Panc1 (cell line): ENCODE results near the gene FTSJ1. TPM values are rescaled to one million over a fixed set of nuclear protein-coding genes. Genes with fewer than 3 reads are reported as not detected.

Experiments used
- ATAC-seq: fragments of 200-7000 bp; cut with Tn5 transposase; 2 replicates; pipeline ENCODE4 v1.9.1; 2020; ENCODE audit warnings: mild to moderate bottlenecking, moderate library complexity
- BruUV-seq: library from RNA; stranded (reverse); fragments of 400-500 nt; replicated peaks from 2 replicates; lab custom pipeline; 2021; lab: Mats Ljungman, UMichigan
- CTCF ChIA-PET: fragments of 300-600 bp; sonication (Branson Sonifier 250); formaldehyde crosslinking; loops from one replicate; lab custom pipeline; 2022; ENCODE audit warnings: antibody characterized with exemption; lab: Charles Lee
- POLR2A ChIA-PET: fragments of 300-600 bp; sonication (Branson Sonifier 250); formaldehyde crosslinking; loops from one replicate; lab custom pipeline; 2022; ENCODE audit warnings: antibody characterized with exemption; lab: Charles Lee
- DNase-seq: peaks from one replicate; pipeline ENCODE4 v3.0.0-alpha.2; 2010; ENCODE audit warnings: low read depth, low spot score
- H3K27ac ChIP-seq: 2 replicates; pipeline ENCODE4 v1.5.1; 2011; ENCODE audit warnings: mild to moderate bottlenecking, low read length, inconsistent platforms
- H3K27me3 ChIP-seq: fragments of 200-500 bp; sonication (Bioruptor generic); 2 replicates; pipeline ENCODE4 v1.6.0; 2014; ENCODE audit warnings: low read length, inconsistent platforms; ENCODE audit not compliant: control insufficient read depth, insufficient read depth
- H3K36me3 ChIP-seq: fragments of 200-500 bp; sonication (Bioruptor generic); 2 replicates; pipeline ENCODE4 v1.5.1; 2014; ENCODE audit warnings: inconsistent platforms, mild to moderate bottlenecking, low read length, moderate library complexity; ENCODE audit not compliant: control insufficient read depth, insufficient read depth
- H3K4me1 ChIP-seq: 2 replicates; pipeline ENCODE4 v1.5.1; 2011; ENCODE audit warnings: inconsistent platforms, mild to moderate bottlenecking, low read length, moderate library complexity; ENCODE audit not compliant: control insufficient read depth, insufficient read depth
- H3K4me3 ChIP-seq, 2 experiments: 2 replicates each; pipeline ENCODE4 v1.5.1; 2011 to 2012; ENCODE audit warnings: low read depth in 2 of 2, low read length in 2 of 2, mild to moderate bottlenecking in 2 of 2, inconsistent platforms in 1 of 2, moderate library complexity in 1 of 2
- H3K9me3 ChIP-seq: fragments of 200-500 bp; sonication (Bioruptor generic); 2 replicates; pipeline ENCODE4 v1.5.1; 2014; ENCODE audit warnings: low read depth, mild to moderate bottlenecking, inconsistent platforms, low read length, moderate library complexity; ENCODE audit not compliant: control insufficient read depth, insufficient read depth
- CTCF ChIP-seq: fragments of 450-650 bp; IDR thresholded peaks from 2 replicates; pipeline ENCODE4 v1.5.1; 2017; ENCODE audit warnings: mild to moderate bottlenecking
- POLR2AphosphoS5 ChIP-seq: IDR thresholded peaks from 2 replicates; pipeline ENCODE4 v1.6.1; 2012; ENCODE audit warnings: mild to moderate bottlenecking, low read depth, low read length, moderate library complexity
- REST ChIP-seq, 2 experiments: IDR thresholded peaks; 2 replicates each; pipeline ENCODE4 v1.6.1; 2011 to 2012; ENCODE audit warnings: low read depth in 2 of 2, control low read depth in 1 of 2, low read length in 1 of 2, mild to moderate bottlenecking in 1 of 2, moderate library complexity in 1 of 2; ENCODE audit not compliant: insufficient read depth in 1 of 2
- SIN3A ChIP-seq: IDR thresholded peaks from 2 replicates; pipeline ENCODE4 v1.6.1; 2012; ENCODE audit warnings: low read depth, mild to moderate bottlenecking, low read length, moderate library complexity, borderline replicate concordance; ENCODE audit not compliant: insufficient read depth
- TCF7L2 ChIP-seq: IDR thresholded peaks from 2 replicates; pipeline ENCODE4 v1.6.1; 2011; ENCODE audit warnings: mild to moderate bottlenecking, low read depth, low read length, inconsistent platforms
- in situ Hi-C: cut with HindIII; loops from 2 replicates; pipeline ENCODE4 v1.10.0; 2016; ENCODE audit warnings: low sequenced_read_pairs, low pct_unique_long_range_greater_than_20kb
- intact Hi-C: fragments of 100-400 bp; cut with micrococcal nuclease; formaldehyde crosslinking; loops from one replicate; pipeline ENCODE4 v1.10.0; 2022; ENCODE audit not compliant: unreplicated experiment
- total RNA-seq: library from RNA; stranded (reverse); gene quantifications from one replicate; pipeline ENCODE4 v1.2.1, GENCODE V29; 2021; ENCODE audit not compliant: unreplicated experiment

Gene FTSJ1
- total RNA-seq, 1 experiment from 2014 or later = 43.1 TPM

GRCh38 chrX:48458711-48459110, 17.3 kb upstream of the FTSJ1 start:
- no peak for TF ChIP-seq SIN3A
- TF ChIP-seq CTCF = no peak
- TF ChIP-seq REST (IDR thresholded peaks at IDR 0.05; ENCODE audit: insufficient read depth in 1 of 2, low read depth in 2 of 2, low read length in 1 of 2) = no peak
- no peak for TF ChIP-seq POLR2AphosphoS5
- no peaks in the 10 kb centered on the region for H3K36me3 ChIP-seq
- ATAC-seq (no peak), DNase-seq (no peak)
- no peak overlapping the region for H3K27ac ChIP-seq
- CTCF ChIA-PET = no interaction called here
- no peaks in the 10 kb centered on the region for H3K4me1 ChIP-seq
- in situ Hi-C loops (no loop called here), intact Hi-C loops (no loop called here)
- BruUV-seq = no TSS peak
- no peak overlapping the region for H3K4me3 ChIP-seq
- no peaks in the 10 kb centered on the region for H3K27me3 ChIP-seq
- no peaks in the 10 kb centered on the region for H3K9me3 ChIP-seq
- POLR2A ChIA-PET = no interaction called here

- no peak for DNase-seq
- CTCF ChIA-PET = no interaction called here
- Histone ChIP-seq H3K36me3 (no peaks in the 10 kb centered on the region), H3K9me3 (no peaks in the 10 kb centered on the region), H3K27ac (no peak overlapping the region), H3K4me1 (no peaks in the 10 kb centered on the region), H3K4me3 (no peak overlapping the region), H3K27me3 (no peaks in the 10 kb centered on the region)
- ATAC-seq = no peak
- intact Hi-C loops = no loop called here
- TF ChIP-seq CTCF = no peak
- no peak for TF ChIP-seq TCF7L2
- no peak for TF ChIP-seq REST (IDR thresholded peaks at IDR 0.05; ENCODE audit: insufficient read depth in 1 of 2, low read depth in 2 of 2, low read length in 1 of 2)
- no peak for TF ChIP-seq SIN3A
- no peak for TF ChIP-seq POLR2AphosphoS5
- no TSS peak for BruUV-seq
- POLR2A ChIA-PET = no interaction called here
- in situ Hi-C loops = no loop called here
Measured at GRCh38 chrX:48459483-48459882, 16.5 kb upstream of the FTSJ1 start.
